Prostate gland (tissue), 2 donors: ENCODE measurements around the gene EVI2B. TPM values are rescaled to one million over a fixed set of nuclear protein-coding genes. Genes with fewer than 3 reads are reported as not detected.
"Not testable (repeated sequence)": the region's sequence is repeated elsewhere in the genome, so short reads cannot be mapped to it uniquely, and the experiment has no call there.

Experiments used
- DNase-seq: peaks from one replicate; pipeline ENCODE4 v3.0.0-alpha.2; 2019; ENCODE audit warnings: low spot score
- H3K27ac ChIP-seq, 2 donors: fragments of 200-600 bp; sonication (generic); 2 replicates each; pipeline ENCODE4 v1.5.1; 2017 to 2019
- H3K27me3 ChIP-seq: fragments of 200-600 bp; sonication (generic); replicated peaks from 2 replicates; pipeline ENCODE4 v1.5.1; 2019; ENCODE audit not compliant: insufficient read depth
- H3K36me3 ChIP-seq, 2 donors: fragments of 200-600 bp; sonication (generic); 1 replicate in 1 of 2; 2 replicates in 1 of 2; pipeline versions ENCODE4 v1.5.1 to v1.8.1; 2017 to 2019
- H3K4me1 ChIP-seq: fragments of 200-600 bp; sonication (generic); replicated peaks from 2 replicates; pipeline ENCODE4 v1.5.1; 2019
- H3K4me3 ChIP-seq, 2 donors: fragments of 200-600 bp; sonication (generic); 2 replicates each; pipeline ENCODE4 v1.5.1; 2017 to 2019
- H3K9me3 ChIP-seq: fragments of 200-600 bp; sonication (generic); 2 replicates; pipeline ENCODE4 v1.5.1; 2017
- POLR2A ChIP-seq: fragments of 450-650 bp; IDR thresholded peaks from one replicate; pipeline ENCODE4 v1.6.1; 2016; ENCODE audit warnings: antibody characterized with exemption, mild to moderate bottlenecking
- POLR2AphosphoS5 ChIP-seq: sonication (generic); formaldehyde crosslinking; IDR thresholded peaks from one replicate; pipeline ENCODE4 v1.6.1; 2017; ENCODE audit warnings: antibody characterized with exemption
- WGBS: methylation state at CpG from one replicate; pipeline ENCODE4 v1.1.5; 2018; 5-methylcytosine and 5-hydroxymethylcytosine counted together
- intact Hi-C: fragments of 100-400 bp; cut with DNase I; formaldehyde crosslinking; loops from one replicate; pipeline ENCODE4 v1.14.2; 2022
- total RNA-seq, 2 donors: library from RNA; depleted of rRNA; stranded (reverse); fragments of >200 nt; gene quantifications; one replicate each; pipeline ENCODE4 v1.1.0, GENCODE V29; 2016
- TF ChIP-seq, protein P1 (sequence below), 4 experiments: fragments of 200-600 bp in 2 of 4; fragments of 450-650 bp in 2 of 4; sonication (generic) in 2 of 4; IDR thresholded peaks; 1 replicate in 3 of 4; 2 replicates in 1 of 4; pipeline ENCODE4 v1.5.1; 2016 to 2019; ENCODE audit warnings: antibody characterized with exemption in 4 of 4, mild to moderate bottlenecking in 2 of 4, moderate library complexity in 2 of 4

The EVI2B gene
- total RNA-seq, 2 donors from 2014 or later, result 4.6 to 8.9 TPM

DNA sequence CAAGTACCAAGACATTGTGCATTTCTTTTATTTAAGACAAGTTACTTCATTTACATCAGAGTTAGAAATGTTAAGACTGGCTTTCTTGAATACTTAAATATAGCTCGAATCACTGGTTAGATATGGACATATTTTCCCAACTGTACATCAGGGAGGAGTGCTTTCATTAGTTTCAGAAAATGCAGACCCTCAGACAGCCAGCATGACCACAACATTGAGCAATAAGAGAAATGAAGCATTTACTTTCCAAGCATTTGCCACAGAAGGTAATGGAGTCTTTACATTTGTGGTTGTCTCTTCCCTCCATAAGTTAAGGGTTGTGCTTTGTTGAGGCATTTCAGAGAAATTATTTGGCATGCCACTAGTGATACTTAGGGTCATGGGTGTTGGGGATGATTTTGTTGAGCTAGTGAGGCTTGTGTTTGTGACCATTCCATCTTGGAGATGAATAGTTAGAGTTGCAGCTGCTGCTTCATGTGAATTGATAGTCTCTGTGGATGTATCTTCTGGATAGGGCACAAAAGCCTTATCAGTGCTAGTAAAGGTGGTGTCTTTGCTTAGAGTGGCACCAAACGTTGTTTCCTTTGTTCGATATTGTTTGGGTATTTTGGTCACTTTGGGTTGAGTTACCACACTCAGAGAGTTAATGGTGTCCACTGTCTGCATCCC lies 18.9 kb downstream of the EVI2B start:
- H3K27me3 ChIP-seq, result no peaks in the 10 kb centered on the region
- no peaks in the 10 kb centered on the region for H3K9me3 ChIP-seq
- TF ChIP-seq POLR2A (no peak), POLR2AphosphoS5 (no peak)
- TF ChIP-seq, protein P1, sequence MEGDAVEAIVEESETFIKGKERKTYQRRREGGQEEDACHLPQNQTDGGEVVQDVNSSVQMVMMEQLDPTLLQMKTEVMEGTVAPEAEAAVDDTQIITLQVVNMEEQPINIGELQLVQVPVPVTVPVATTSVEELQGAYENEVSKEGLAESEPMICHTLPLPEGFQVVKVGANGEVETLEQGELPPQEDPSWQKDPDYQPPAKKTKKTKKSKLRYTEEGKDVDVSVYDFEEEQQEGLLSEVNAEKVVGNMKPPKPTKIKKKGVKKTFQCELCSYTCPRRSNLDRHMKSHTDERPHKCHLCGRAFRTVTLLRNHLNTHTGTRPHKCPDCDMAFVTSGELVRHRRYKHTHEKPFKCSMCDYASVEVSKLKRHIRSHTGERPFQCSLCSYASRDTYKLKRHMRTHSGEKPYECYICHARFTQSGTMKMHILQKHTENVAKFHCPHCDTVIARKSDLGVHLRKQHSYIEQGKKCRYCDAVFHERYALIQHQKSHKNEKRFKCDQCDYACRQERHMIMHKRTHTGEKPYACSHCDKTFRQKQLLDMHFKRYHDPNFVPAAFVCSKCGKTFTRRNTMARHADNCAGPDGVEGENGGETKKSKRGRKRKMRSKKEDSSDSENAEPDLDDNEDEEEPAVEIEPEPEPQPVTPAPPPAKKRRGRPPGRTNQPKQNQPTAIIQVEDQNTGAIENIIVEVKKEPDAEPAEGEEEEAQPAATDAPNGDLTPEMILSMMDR (IDR thresholded peaks at IDR 0.05), result no peak
- intact Hi-C loops, result no loop called here
- H3K36me3 ChIP-seq, result no peaks in the 10 kb centered on the region
- H3K27ac ChIP-seq, result no peak overlapping the region
- 89% methylated on average over 3 of the region's 3 CpGs for WGBS
- no peaks in the 10 kb centered on the region for H3K4me1 ChIP-seq
- no peak for DNase-seq
- no peak overlapping the region for H3K4me3 ChIP-seq

DNA sequence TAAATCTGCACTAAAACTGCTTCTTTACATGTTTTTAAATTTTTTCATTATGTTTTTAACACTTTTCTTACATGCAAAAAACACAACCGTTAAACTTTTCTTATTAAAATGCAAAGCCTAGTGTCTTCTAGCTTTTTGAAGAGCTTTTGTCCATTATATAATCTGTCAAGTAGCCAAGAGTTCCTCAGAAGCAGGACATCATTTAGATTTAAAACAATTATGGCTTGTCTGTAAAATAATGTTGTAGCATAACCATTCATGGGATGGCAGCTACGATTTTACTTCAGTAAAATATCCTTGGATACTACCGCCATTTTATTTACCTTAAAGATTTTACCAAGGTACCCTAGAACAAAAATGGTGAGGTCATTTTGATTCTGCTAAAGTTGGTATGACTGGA lies 19.6 kb downstream of the EVI2B start:
- TF ChIP-seq POLR2AphosphoS5, result no peak
- Histone ChIP-seq H3K9me3 (no peaks in the 10 kb centered on the region), H3K36me3 (no peaks in the 10 kb centered on the region), H3K27ac (no peak overlapping the region), H3K4me1 (no peaks in the 10 kb centered on the region), H3K27me3 (no peaks in the 10 kb centered on the region), H3K4me3 (no peak overlapping the region)
- intact Hi-C loops, result no loop called here
- DNase-seq, result no peak
- 84% methylated on average over 3 of the region's 3 CpGs for WGBS

DNA sequence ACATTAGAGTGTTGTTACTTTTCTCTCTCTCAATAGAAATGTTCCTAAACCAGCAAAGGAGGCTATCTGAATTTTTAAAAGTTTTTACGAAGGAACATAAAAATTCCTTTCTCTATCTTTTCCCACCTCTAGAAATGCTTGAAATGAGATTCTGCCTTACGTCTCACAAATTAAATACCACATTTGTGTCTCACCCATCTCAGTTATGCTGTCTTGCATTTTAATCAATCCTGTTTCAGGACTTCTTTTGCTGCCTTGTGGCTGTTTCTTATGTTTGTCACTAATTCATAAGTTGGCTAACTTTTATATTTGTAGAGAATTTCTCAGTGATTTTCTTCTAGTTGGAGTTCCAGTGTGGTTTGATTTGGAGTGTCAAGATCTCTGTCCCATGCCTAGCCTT lies 20.3 kb downstream of the EVI2B start:
- no peaks in the 10 kb centered on the region for H3K4me1 ChIP-seq
- no peak overlapping the region for H3K27ac ChIP-seq
- no peaks in the 10 kb centered on the region for H3K36me3 ChIP-seq
- no peaks in the 10 kb centered on the region for H3K9me3 ChIP-seq
- no peak for DNase-seq
- H3K27me3 ChIP-seq, result no peaks in the 10 kb centered on the region
- H3K4me3 ChIP-seq, result no peak overlapping the region
- 89% methylated on average over 2 of the region's 2 CpGs for WGBS
- TF ChIP-seq, protein P1 (IDR thresholded peaks at IDR 0.05), result no peak
- no peak for TF ChIP-seq POLR2AphosphoS5
- TF ChIP-seq POLR2A, result no peak
- intact Hi-C loops, result no loop called here

DNA sequence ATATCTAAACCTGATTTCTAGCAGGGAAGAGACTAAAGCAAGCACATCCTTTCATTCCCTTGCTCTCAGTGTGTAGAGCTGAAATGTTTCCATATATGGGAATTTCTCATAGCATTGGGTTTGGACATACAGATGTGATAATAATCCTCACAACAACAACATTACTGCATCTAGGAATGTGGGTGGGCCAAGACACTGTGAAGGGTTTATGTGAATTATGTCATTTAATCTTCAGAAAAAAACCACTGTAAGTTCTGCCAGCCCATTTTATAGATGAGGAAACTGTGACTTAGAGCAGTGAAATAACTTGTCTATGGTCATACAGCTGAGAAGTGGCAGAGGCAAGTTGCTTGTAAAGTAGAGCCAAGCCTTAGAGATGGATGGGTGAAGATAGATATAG lies 22.0 kb downstream of the EVI2B start:
- no peaks in the 10 kb centered on the region for H3K36me3 ChIP-seq
- H3K9me3 ChIP-seq, result no peaks in the 10 kb centered on the region
- no peaks in the 10 kb centered on the region for H3K27me3 ChIP-seq
- intact Hi-C loops, result no loop called here
- no peak overlapping the region for H3K27ac ChIP-seq
- H3K4me3 ChIP-seq, result no peak overlapping the region
- H3K4me1 ChIP-seq, result no peaks in the 10 kb centered on the region
- no peak for DNase-seq
- no peak for TF ChIP-seq POLR2A
- TF ChIP-seq, protein P1 (IDR thresholded peaks at IDR 0.05), result no peak
- no peak for TF ChIP-seq POLR2AphosphoS5

DNA sequence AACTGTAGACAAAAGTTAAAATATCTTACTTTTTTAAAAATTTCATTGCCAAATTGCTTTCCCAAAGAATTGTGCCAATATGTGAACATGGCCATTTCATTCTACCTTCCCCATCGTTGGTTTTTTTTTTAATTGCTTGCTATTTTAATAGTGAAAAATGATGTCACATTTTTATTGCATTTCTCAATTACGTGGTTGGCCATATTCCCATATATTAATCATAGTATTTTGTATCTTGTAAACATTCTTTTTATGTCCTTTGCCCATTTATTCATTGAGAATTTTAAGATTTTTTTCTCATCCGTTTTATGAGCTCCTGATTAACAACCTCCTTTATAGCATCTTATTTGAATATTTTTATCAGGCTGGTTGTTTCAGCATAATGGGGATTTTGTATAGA lies 24.1 kb downstream of the EVI2B start:
- Histone ChIP-seq H3K9me3 (no peaks in the 10 kb centered on the region), H3K27me3 (no peaks in the 10 kb centered on the region), H3K27ac (no peak overlapping the region), H3K36me3 (no peaks in the 10 kb centered on the region), H3K4me1 (no peaks in the 10 kb centered on the region), H3K4me3 (no peak overlapping the region)
- TF ChIP-seq, protein P1 (IDR thresholded peaks at IDR 0.05), result no peak
- no peak for TF ChIP-seq POLR2AphosphoS5
- TF ChIP-seq POLR2A, result no peak
- DNase-seq, result no peak
- WGBS, result 38% methylated on average over 3 of the region's 3 CpGs
- intact Hi-C loops, result no loop called here

DNA sequence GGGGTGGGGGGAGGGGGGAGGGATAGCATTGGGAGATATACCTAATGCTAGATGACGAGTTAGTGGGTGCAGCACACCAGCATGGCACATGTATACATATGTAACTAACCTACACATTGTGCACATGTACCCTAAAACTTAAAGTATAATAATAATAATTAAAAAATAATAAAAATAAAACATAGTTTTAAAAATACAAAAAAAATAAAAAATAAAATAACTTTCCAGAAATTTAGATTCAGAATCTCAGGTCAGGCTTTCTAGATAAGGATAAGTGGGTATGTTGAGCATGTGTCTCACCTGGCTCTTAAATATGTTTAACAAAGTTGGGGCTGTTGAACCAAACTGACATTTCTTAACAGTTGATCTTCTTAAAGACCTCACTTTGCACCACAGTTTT lies 25.9 kb downstream of the EVI2B start:
- H3K27me3 ChIP-seq, H3K4me1 ChIP-seq, DNase-seq, H3K4me3 ChIP-seq, H3K9me3 ChIP-seq, intact Hi-C loops, H3K27ac ChIP-seq, H3K36me3 ChIP-seq: not testable (repeated sequence)
- WGBS, result 100% methylated on average over 1 of the region's 1 CpG
